Kidney epithelial cell (primary cell): ENCODE measurements around the gene RAP1A. TPM values are rescaled to one million over a fixed set of nuclear protein-coding genes. Genes with fewer than 3 reads are reported as not detected.

Experiments
- DNase-seq: peaks from one replicate; pipeline ENCODE4 v3.0.0-alpha.2; 2010; ENCODE audit warnings: low read depth
- H3K27me3 ChIP-seq: 2 replicates; pipeline ENCODE4 v1.6.0; 2011; ENCODE audit warnings: low read length; ENCODE audit not compliant: control insufficient read depth, insufficient read depth
- H3K36me3 ChIP-seq: 2 replicates; pipeline ENCODE4 v1.5.1; 2011; ENCODE audit warnings: low read length; ENCODE audit not compliant: control insufficient read depth, insufficient read depth
- H3K4me3 ChIP-seq: 2 replicates; pipeline ENCODE4 v1.5.1; 2011; ENCODE audit warnings: low read depth, mild to moderate bottlenecking, control low read depth, low read length
- CTCF ChIP-seq: IDR thresholded peaks from 2 replicates; pipeline ENCODE4 v1.5.1; 2011; ENCODE audit warnings: mild to moderate bottlenecking, moderate library complexity, low read length, control low read depth, inconsistent platforms; ENCODE audit not compliant: insufficient read depth, poor library complexity, severe bottlenecking
- total RNA-seq: library from RNA; depleted of rRNA; stranded (reverse); fragments of >200 nt; gene quantifications from 2 replicates; pipeline ENCODE4 v1.2.3, GENCODE V29; 2015

The RAP1A gene
- total RNA-seq, 1 donor from 2014 or later: 39.2 TPM

GRCh38 chr1:111717450-111717849, 97.9 kb downstream of the RAP1A start:
- no peak overlapping the region for H3K4me3 ChIP-seq
- no peak for TF ChIP-seq CTCF
- H3K27me3 ChIP-seq: no peaks in the 10 kb centered on the region
- DNase-seq: no peak
- H3K36me3 ChIP-seq: no peaks in the 10 kb centered on the region

DNA sequence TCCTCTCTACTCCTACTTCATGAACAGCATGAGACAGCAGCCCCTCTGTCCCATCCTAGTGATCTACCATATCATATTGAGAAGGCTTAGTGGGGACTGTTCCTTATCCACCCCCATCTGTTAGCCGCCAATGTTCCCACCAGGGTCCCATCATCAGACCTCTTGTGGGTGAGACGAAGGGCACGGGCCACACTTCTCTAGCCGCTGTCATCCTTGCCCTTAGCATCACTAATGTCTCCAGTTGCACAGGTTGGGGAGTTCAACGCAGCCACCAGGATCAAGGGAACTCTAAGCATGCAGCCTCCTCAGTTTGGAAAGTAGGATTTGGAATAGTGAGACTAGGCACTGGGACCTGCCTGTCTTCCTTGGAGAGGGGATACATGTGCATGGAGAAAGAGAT, 99.5 kb downstream of the RAP1A start:
- H3K4me3 ChIP-seq: no peak overlapping the region

GRCh38 chr1:111719674-111720132, 100.1 kb downstream of the RAP1A start:
- H3K4me3 ChIP-seq: no peak overlapping the region

More for the DNA sequence above, 99.5 kb downstream of the RAP1A start:
- no peak for TF ChIP-seq CTCF
- Histone ChIP-seq H3K27me3 (no peaks in the 10 kb centered on the region), H3K36me3 (no peaks in the 10 kb centered on the region)
- DNase-seq: no peak

GRCh38 chr1:111720274-111720976, 100.8 kb downstream of the RAP1A start:
- Histone ChIP-seq H3K36me3 (no peaks in the 10 kb centered on the region), H3K27me3 (no peaks in the 10 kb centered on the region), H3K4me3 (no peak overlapping the region)
- no peak for TF ChIP-seq CTCF
- no peak for DNase-seq

More at GRCh38 chr1:111719674-111720132, 100.1 kb downstream of the RAP1A start:
- TF ChIP-seq CTCF: no peak
- Histone ChIP-seq H3K36me3 (no peaks in the 10 kb centered on the region), H3K27me3 (no peaks in the 10 kb centered on the region)
- no peak for DNase-seq

DNA sequence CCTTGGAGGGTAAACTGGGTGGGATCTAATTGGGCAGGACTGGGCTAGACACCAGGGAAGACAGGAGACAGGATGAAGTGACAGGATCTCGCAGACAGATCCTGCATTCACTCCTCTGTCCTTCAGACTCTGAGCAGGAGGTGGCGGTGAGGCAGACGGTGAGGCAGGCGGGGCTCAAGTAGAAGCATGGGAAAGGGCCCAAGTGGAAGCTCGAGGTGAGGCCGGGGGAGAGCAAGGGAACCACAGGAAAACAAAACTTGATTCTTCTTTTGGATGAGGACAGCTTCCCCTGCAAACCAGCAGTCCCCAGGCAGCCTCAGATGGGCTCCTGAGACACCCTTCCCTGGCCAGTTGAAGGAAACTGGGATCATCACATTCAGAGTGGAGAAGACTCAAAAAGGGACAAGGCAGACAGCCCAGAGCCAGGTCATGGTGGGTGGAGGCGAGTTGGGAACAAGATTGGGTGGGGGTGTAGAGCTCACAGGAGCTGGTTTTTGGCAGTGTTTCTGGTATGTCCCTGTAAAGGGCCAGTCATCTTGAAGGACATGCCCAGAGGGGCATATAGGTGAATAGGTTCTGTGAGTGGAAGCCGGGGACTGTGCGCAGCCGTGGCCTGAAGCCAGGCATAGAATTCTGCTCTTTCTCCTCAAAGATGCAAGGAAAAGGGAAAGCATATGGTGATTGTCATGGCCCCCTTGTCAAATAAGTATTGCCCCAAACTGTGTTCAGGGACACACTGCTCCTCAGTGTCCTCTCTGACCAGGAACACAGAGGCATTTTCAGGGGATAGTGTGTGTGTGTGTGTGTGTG, 101.6 kb downstream of the RAP1A start:
- Histone ChIP-seq H3K36me3 (no peaks in the 10 kb centered on the region), H3K27me3 (no peaks in the 10 kb centered on the region), H3K4me3 (no peak overlapping the region)
- TF ChIP-seq CTCF: no peak
- DNase-seq: no peak
